ENCODE data around the gene LGR6.

GRCh38 chr1:202272103-202272845, 78.7 kb downstream of the LGR6 start:
- no peak for TF ChIP-seq CTCF (conservative IDR thresholded peaks at IDR 0.05; ENCODE audit: low read depth, low read length)
- no peak for TF ChIP-seq MXI1 (IDR thresholded peaks at IDR 0.05; ENCODE audit: borderline replicate concordance, low read depth, low read length)
- TF ChIP-seq POLR2A (IDR thresholded peaks at IDR 0.05; ENCODE audit: low read depth, low read length) = no peak
- TF ChIP-seq SMC3 (IDR thresholded peaks at IDR 0.05; ENCODE audit: low read depth, low read length) = no peak
- TF ChIP-seq RFX5 (IDR thresholded peaks at IDR 0.05; ENCODE audit: low read depth, low read length) = no peak
- no peak for TF ChIP-seq USF2 (IDR thresholded peaks at IDR 0.05; ENCODE audit: low read depth, low read length)
- no peak for TF ChIP-seq FOS (IDR thresholded peaks at IDR 0.05; ENCODE audit: low read depth, low read length)
- no peak for TF ChIP-seq RAD21 (IDR thresholded peaks at IDR 0.05; ENCODE audit: low read length)
- TF ChIP-seq CHD1 (IDR thresholded peaks at IDR 0.05; ENCODE audit: low read depth, low read length) = no peak
- no peak for TF ChIP-seq RCOR1 (IDR thresholded peaks at IDR 0.05; ENCODE audit: insufficient replicate concordance, low read length)
- no peak for TF ChIP-seq MAFK (IDR thresholded peaks at IDR 0.05; ENCODE audit: low read depth, low read length)
- no peak for TF ChIP-seq BHLHE40 (IDR thresholded peaks at IDR 0.05; ENCODE audit: low read depth, low read length)
